GM08714 (cell line): ENCODE measurements around the gene EXOSC5.
"Not testable (repeated sequence)": the region's sequence is repeated elsewhere in the genome, so short reads cannot be mapped to it uniquely, and the experiment has no call there.

ENCODE experiments used
- H3K4me3 ChIP-seq: fragments of 200-500 bp; sonication (Bioruptor generic); 2 replicates; pipeline ENCODE4 v1.5.1; 2014; ENCODE audit warnings: mild to moderate bottlenecking, low read length, inconsistent platforms
- ZNF274 ChIP-seq: IDR thresholded peaks from 2 replicates; pipeline ENCODE4 v1.6.1; 2012; ENCODE audit warnings: mild to moderate bottlenecking, low read depth, low read length

EXOSC5 gene

DNA sequence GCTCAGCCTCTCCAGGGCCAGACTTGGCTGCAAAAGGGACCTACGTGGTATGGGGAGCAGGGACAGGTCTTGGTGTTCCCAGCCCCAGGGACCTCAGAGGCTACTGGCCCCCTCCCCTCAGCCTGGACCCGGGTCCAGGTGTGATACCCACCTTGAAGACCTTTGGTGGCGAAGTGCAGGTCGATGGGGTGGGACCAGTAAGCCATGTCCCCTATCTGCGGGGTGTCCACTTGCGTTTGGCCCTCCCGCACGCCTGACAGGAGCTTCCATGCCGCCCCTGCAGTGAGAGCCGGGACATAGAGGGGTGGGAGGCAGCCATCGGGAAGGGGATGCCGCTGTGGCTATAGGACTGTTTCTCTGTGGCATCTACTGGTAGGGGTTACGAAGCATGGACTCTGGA is 39.4 kb downstream of the EXOSC5 start:
- no peak overlapping the region for H3K4me3 ChIP-seq
- TF ChIP-seq ZNF274, result no peak

DNA sequence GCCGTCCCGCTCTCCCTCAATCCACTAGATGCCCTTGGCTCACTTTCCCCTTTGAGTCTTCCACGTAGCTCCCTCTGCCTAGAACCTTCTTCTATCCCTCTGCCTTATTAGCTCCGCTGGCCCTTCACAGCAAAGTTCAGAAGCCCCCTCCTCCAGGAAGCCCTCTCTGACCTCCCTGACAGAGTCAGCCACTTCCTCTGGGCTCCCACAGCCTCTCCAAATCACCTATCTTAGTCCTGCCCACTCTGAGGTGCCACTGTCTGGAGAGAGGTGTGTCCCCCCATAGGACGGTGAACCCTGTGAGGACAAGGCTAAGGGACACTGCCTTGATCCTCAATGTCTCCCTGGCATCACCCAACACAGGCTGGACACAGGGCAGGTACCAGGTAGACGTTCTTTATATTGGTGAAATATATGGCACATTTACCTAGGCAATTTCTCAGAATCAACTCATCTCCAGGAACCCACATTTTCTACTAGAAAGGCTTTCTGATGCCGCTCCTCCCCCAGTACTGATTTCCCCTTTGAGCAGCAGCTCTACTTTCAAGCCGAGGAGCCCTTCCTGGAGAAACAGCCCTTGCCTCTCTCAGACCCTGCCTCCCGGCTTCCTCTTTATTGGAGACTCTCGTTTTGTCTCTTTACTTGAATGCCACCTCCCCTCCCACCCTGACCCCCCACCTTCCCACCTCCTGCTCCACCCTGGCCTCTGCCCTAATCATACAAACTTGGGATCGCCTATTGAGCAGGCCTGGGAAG is 40.0 kb downstream of the EXOSC5 start:
- no peak overlapping the region for H3K4me3 ChIP-seq
- TF ChIP-seq ZNF274, result no peak

DNA sequence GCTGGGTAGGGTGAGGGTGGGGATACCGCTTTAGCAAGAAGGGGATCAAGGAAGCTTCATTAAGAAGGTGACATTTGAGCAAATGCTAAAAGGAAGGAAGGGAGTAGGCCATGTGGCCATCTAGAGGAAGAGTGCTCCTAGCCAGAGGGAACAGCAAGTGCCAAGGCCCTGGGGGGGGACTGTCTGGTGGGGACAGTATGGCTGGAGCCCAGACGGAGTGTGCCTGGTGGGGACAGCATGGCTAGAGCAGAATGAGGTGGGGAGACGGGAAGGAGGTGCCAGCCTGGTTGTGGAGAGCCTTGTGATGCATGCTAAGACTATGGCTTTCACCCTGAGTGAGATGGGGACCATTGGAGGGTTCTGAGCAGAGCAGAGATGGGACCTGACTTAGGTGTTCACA is 41.4 kb downstream of the EXOSC5 start:
- TF ChIP-seq ZNF274, result no peak

DNA sequence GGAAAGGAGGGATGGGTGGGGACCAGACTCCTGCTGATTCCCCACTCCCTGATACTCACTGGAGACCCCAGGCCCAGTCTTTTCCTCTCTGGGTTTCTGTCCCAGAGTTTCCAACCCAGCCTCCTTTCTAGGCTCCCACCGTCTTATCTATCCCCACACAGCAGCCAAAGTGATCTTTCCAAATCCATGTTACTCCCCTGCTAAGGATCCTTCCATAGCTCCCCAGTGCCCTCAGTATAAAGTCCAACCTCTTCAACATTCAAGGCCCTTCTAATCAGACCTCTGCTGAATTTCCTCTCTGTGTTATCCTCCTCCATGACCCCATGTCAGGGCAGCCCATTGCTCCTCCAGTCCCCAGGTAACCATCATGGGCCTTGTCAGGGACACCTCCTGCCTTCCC is 42.1 kb downstream of the EXOSC5 start:
- TF ChIP-seq ZNF274, result no peak
- no peak overlapping the region for H3K4me3 ChIP-seq

More for the DNA sequence above, 41.4 kb downstream of the EXOSC5 start:
- no peak overlapping the region for H3K4me3 ChIP-seq

DNA sequence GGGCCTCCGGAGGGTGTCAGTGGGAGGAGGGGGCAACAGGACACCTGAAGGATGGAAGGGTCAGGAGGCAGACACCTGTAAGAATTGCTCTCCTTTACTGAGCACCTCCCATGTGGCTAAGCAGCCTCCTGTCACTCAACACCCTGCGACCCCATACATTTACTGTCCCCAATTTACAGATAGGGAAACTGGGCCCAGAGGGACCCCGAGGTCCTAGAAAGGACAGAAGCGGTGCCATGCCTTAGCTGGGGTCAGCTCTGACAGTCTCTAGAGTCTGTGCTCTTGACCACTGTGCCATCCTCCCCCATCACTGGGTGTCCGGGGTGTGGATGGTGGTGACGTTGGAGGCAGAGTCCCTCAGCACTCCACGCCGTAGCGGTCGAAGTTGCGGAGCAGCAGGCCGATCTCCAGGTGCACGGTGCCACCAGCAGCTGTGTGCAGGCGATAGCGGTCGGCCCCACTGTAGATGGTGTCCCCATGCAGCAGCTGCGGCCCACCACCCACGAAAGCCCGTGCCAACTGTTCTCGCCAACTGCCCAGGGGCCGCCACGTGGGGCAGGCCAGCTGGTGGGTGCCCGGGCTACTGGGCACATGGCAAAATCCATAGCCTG is 42.7 kb downstream of the EXOSC5 start:
- peak overlapping the region; percentile 12; the same call in 1 of the 2 replicates for H3K4me3 ChIP-seq
- TF ChIP-seq ZNF274, result no peak

DNA sequence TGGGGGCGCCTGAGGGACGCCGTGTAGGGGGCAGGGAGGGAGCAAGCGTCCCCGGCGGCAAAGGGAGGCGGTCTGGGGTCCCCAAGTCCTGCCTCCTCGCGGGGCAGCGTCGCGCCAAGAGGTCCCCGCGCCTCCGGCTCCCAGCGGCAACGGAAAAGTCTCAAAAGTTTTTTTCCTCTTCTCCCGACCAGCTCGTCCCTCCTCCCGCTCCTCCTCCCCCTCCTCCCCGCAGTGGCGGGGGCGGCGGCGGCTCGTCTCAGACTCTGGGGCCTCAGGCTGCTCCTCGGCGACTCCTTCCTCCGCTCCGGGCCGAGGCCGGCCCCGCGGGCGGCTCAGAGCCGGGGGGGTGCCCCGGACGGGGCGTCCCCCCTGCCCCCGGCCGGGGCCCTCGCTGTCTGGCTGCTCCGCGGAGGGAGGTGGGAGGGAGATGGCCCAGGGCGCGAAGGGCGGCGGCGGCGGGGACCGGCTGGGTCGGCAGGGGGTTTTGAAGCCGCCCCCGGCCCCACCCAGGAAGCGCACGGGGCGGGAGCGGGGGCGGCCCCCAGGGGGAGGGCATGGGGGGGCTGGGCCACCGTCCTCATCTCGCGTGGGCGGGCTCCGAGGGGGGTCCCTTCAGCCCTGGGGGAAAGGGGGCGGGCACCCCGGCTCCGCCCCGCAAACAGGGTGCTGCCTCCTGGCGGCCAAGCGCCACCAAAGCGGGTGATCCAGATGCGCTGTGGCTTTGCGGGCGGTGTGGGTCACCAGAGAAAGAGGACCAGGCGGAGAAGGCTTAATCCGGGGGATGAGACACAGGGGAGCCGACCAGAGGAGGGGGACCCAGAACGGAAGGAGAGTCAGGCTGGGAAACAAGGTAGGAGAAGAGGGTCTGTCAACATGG is 43.5 kb downstream of the EXOSC5 start, which contains the start of gene TGFB1:
Gene TGFB1 (minus strand): TSS at position 457 of the 877 bp plus-strand sequence. CDS start 878 bp downstream, outside the sequence.
- H3K4me3 ChIP-seq, result peak within 1 kb of the TSS; percentile 78
- no peak for TF ChIP-seq ZNF274

DNA sequence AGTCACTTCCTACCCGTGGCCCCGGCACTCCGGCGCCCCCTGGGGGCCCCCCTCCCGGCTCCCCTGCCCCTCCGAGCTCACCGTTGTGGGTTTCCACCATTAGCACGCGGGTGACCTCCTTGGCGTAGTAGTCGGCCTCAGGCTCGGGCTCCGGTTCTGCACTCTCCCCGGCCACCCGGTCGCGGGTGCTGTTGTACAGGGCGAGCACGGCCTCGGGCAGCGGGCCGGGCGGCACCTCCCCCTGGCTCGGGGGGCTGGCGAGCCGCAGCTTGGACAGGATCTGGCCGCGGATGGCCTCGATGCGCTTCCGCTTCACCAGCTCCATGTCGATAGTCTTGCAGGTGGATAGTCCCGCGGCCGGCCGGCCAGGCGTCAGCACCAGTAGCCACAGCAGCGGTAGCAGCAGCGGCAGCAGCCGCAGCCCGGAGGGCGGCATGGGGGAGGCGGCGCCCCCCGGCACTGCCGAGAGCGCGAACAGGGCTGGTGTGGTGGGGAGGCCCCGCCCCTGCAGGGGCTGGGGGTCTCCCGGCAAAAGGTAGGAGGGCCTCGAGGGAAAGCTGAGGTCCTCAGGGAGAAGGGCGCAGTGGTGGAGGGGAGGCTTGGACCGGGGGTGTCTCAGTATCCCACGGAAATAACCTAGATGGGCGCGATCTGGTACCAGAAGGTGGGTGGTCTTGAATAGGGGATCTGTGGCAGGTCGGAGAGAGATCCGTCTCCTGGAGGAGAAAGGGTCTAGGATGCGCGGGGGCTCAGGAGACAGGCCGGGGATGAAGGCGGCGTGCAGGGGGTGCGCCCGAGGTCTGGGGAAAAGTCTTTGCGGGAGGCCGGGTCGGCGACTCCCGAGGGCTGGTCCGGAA is 44.3 kb downstream of the EXOSC5 start:
- H3K4me3 ChIP-seq, result peak overlapping the region; percentile 78
- TF ChIP-seq ZNF274, result no peak

DNA sequence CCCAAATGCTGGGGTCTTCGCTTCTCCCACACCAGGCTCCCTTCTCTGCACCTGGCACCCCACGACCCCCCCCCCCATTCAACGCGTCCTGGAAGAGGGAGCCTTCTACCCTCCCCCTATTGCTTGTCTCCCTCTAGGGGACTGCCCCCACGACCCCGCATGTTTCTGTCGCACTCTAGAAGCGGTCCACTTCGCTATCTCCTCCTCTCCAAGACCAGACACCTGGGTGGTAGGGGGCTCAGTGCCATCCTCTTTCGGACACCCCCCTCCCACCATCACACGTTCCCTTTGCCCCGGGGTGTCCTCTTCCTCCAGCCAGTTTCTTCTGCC is 44.9 kb downstream of the EXOSC5 start:
- peak overlapping the region; percentile 78 for H3K4me3 ChIP-seq

DNA sequence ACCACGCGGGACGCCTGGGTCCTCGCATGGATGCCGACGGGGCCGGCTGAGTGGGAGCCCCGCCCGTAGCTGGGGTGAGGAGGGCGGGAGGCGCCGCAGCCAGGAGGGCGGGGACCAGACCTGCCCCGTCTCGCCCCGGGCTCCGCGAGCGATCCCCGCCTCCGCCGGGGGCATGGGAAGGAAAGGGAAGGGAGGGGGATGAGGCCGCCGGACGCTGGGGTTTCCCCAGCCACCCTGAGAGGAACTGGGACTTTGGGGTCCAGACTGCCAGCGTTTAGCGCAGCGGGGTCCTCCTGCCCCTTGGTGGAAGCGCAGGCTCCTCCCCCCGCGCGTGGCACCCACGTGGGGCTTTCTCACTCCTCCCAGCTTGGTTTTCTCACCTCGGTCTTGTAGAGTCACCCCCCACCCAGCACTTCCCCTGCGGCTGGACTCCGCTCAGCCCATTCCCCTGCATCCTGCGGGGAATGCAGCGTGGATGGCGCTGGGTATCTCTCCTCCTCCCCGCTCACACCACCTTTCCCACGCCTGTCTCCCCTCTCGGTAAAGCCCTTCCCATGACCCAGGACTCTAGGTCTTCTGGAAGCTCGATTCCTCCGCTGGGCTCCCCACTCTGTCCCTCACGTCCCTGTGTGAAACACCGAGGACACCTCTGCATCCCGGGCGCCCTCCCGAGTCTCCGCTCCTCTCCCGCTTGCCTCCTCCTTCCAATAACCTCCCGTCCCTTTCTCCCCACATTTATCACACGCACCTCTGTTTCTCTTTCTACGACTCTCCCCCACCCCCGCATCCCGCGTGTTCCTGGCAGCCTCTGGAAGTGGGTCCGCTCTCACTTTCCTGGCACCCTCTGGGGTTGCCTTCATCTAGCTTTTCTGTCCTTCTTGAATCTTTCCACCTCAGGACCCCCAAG is 45.6 kb downstream of the EXOSC5 start:
- TF ChIP-seq ZNF274, result no peak
- H3K4me3 ChIP-seq, result peak overlapping the region; percentile 78

More for the DNA sequence above, 44.9 kb downstream of the EXOSC5 start:
- no peak for TF ChIP-seq ZNF274

DNA sequence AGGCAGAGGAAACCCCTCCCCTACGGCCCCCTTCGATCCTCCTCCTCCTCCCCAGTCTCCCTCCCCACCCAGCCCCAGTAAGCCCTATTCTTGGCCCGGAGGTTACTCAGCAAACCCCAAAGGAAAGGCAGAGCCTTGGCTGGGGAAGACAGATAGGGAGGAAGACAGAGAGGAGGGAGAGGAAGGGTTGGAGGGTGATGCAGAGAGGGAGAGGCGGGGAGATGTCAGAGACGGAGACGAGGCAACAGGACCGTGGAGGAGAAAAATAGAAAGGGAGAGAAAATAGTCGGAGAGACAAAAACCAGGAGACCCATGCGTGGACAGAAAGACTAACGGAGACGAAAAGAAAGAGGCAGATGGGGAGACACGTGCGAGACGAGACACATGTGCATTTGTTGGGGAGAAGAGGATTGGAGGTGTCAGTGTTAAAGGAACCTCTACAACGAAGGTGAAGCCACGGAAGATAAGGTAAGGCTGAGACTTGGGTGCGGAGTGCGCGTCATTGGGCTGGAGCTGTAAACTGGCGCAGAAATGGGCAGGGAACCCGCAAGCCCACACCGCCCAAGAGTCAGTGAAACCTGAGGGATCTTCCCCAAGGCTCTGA is 46.3 kb downstream of the EXOSC5 start:
- TF ChIP-seq ZNF274, result no peak
- peak overlapping the region; percentile 78 for H3K4me3 ChIP-seq

DNA sequence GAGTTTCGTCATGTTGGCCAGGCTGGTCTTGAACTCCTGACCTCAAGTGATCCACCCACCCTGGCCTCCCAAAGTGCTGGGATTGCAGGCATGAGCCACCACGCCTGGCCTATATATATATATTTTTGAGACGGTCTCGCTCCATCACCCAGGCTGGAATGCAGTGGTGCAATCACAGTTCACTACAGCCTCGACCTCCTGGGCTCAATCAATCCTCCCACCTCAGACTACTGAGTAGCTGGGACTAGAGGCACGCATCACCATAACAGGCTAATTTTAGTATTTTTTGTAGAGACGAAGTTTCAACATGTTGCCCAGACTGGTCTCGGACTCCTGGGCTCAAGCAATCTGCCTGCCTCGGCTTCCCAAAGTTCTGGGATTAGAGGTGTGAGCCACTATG is 50.2 kb downstream of the EXOSC5 start:
- not testable (repeated sequence) for H3K4me3 ChIP-seq

DNA sequence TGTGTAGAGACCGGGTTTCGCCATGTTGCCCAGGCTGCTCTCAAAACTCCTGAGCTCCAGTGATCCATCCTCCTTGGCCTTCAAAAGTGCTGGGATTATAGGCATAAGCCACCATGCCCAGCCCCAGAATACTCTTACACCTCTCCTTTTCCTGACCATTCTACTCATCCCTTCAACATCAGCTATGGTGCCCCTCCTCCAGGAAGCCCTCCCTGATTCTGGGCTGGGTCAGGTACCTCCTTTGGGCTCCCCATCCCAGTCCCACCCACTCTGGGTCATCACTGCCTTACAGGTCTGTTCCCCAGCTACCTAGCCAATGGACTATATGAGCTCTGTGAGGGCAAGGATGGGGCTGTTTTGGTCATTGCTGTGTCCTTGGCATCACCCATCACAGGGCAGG is 53.0 kb downstream of the EXOSC5 start:
- no peak for TF ChIP-seq ZNF274

More for the DNA sequence above, 53.0 kb downstream of the EXOSC5 start:
- no peak overlapping the region for H3K4me3 ChIP-seq
